Glutamatergic neuron (in vitro differentiated cells): ENCODE measurements around the gene SETMAR. TPM values are rescaled to one million over a fixed set of nuclear protein-coding genes. Genes with fewer than 3 reads are reported as not detected.
"Not testable (repeated sequence)": the region's sequence is repeated elsewhere in the genome, so short reads cannot be mapped to it uniquely, and the experiment has no call there.

ENCODE experiments used
- DNase-seq: peaks from one replicate; pipeline ENCODE4 v3.0.0; 2022
- H3K27ac Mint-ChIP-seq: one replicate; pipeline ENCODE4 v1.8.0; 2020; ENCODE audit warnings: mild to moderate bottlenecking, mixed read lengths, inconsistent platforms; ENCODE audit not compliant: unreplicated experiment
- H3K27me3 Mint-ChIP-seq: one replicate; pipeline ENCODE4 v1.8.0; 2020; ENCODE audit warnings: mild to moderate bottlenecking, moderate library complexity, mixed read lengths, inconsistent platforms; ENCODE audit not compliant: unreplicated experiment
- H3K36me3 Mint-ChIP-seq: one replicate; pipeline ENCODE4 v1.8.0; 2020; ENCODE audit warnings: mild to moderate bottlenecking, mixed read lengths, inconsistent platforms; ENCODE audit not compliant: unreplicated experiment
- H3K4me1 Mint-ChIP-seq: one replicate; pipeline ENCODE4 v1.8.0; 2020; ENCODE audit warnings: mild to moderate bottlenecking, low read depth, mixed read lengths, inconsistent platforms; ENCODE audit not compliant: unreplicated experiment
- H3K4me3 Mint-ChIP-seq: one replicate; pipeline ENCODE4 v1.8.0; 2020; ENCODE audit warnings: mild to moderate bottlenecking, mixed read lengths, inconsistent platforms; ENCODE audit not compliant: unreplicated experiment
- H3K9me3 Mint-ChIP-seq: one replicate; pipeline ENCODE4 v1.8.0; 2020; ENCODE audit warnings: mild to moderate bottlenecking, moderate library complexity, mixed read lengths, inconsistent platforms; ENCODE audit not compliant: unreplicated experiment
- total RNA-seq: library from RNA; stranded (reverse); fragmentation: NEBNext Ultra II Directional; extraction: Animal tissue kit (Norgen Biotek cat#: 25700); gene quantifications from one replicate; pipeline ENCODE4 v1.2.1, GENCODE V29; 2021; ENCODE audit not compliant: unreplicated experiment
- TF ChIP-seq, protein P1 (sequence below): fragments of 200-600 bp; sonication (generic); IDR thresholded peaks from one replicate; pipeline ENCODE4 v1.5.0; 2021; ENCODE audit not compliant: partially characterized antibody, unreplicated experiment

Gene SETMAR
- total RNA-seq, 1 donor from 2014 or later: 31.6 TPM

DNA sequence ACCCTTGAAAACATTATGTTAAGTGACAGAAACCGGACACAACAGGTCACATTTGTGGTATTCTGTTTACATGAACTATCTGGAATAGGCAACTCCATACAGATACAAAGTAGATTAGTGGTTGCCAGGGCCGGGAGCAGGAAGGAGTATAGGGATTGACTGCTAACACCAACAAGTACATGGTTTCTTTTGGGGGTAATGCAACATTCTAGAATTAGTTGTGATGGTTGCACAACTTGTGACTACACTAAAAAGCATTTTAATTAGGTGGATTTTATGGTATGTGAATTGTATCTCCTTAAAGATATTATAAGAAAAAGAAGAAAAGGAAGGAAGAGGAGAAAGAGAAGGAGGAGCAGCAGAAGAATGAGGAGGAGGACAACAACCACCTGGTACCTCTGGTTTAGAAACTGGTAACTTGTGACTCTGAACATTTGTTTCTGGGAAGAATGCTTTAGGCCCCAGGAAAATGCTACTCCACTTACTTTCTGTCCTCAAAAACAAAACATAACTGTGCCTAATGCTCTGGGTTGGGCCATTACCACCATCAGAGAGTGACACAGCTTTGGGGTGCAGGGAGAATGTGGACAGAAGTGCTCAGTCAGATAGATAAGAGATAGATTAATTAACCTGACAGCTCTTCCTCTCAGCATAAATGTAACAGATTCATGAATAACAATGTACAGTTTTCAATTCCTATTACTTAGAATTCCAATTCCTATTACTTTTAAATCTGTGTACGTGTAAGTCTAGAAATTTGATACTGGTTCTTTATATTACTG, 20.3 kb downstream of the SETMAR start:
- no peak for DNase-seq
- Mint-ChIP-seq H3K36me3 (peaks cover 10% of the 10 kb centered on the region), H3K27me3 (no peaks in the 10 kb centered on the region), H3K27ac (no peak overlapping the region), H3K9me3 (peaks cover 4% of the 10 kb centered on the region), H3K4me1 (no peaks in the 10 kb centered on the region), H3K4me3 (no peak overlapping the region)
- TF ChIP-seq, protein P1, sequence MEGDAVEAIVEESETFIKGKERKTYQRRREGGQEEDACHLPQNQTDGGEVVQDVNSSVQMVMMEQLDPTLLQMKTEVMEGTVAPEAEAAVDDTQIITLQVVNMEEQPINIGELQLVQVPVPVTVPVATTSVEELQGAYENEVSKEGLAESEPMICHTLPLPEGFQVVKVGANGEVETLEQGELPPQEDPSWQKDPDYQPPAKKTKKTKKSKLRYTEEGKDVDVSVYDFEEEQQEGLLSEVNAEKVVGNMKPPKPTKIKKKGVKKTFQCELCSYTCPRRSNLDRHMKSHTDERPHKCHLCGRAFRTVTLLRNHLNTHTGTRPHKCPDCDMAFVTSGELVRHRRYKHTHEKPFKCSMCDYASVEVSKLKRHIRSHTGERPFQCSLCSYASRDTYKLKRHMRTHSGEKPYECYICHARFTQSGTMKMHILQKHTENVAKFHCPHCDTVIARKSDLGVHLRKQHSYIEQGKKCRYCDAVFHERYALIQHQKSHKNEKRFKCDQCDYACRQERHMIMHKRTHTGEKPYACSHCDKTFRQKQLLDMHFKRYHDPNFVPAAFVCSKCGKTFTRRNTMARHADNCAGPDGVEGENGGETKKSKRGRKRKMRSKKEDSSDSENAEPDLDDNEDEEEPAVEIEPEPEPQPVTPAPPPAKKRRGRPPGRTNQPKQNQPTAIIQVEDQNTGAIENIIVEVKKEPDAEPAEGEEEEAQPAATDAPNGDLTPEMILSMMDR: no peak

DNA sequence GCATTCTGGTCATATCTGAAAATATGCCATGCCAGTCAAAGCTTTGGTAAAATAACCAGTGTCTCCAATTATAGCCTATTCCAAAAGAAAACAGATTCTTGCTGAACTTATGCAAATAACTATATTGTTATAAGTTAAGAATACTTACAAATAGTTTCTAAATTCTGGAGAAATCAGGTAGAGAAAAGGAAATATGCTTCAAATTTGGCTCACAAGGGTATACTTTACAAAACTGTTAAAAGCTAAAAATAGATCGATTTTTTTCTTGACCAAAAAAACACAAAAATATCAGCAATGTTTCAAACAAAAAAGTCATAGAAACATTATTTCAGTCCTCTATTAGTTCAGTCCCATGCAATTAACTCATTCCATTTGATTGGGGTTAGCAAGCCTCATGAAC, 23.7 kb downstream of the SETMAR start:
- Mint-ChIP-seq H3K27me3 (peaks cover 2% of the 10 kb centered on the region), H3K9me3 (peaks cover 4% of the 10 kb centered on the region), H3K4me3 (no peak overlapping the region), H3K27ac (no peak overlapping the region), H3K36me3 (peaks cover 28% of the 10 kb centered on the region), H3K4me1 (no peaks in the 10 kb centered on the region)
- TF ChIP-seq, protein P1: no peak
- DNase-seq: no peak

DNA sequence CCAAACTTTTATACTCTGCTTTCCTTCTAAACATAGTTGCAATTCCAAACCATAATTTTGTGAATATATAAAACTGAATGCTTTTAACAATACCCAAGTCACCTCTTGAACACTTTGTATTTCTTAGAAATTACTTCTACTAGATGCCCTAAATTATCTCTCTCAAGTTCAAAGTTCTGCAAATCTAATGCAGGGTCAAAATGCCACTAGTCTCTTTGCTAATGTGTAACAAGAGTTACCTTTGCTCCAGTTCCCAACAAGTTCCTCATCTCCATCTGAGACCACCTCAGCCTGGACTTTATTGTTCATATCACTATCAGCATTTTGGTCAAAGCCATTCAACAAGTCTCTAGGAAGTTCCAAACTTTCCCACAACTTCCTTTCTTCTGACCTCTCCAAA, 26.6 kb downstream of the SETMAR start:
- not testable (repeated sequence) for H3K9me3 Mint-ChIP-seq, H3K4me3 Mint-ChIP-seq, H3K27me3 Mint-ChIP-seq, H3K27ac Mint-ChIP-seq, DNase-seq, H3K4me1 Mint-ChIP-seq
- H3K36me3 Mint-ChIP-seq: peaks cover 28% of the 10 kb centered on the region

DNA sequence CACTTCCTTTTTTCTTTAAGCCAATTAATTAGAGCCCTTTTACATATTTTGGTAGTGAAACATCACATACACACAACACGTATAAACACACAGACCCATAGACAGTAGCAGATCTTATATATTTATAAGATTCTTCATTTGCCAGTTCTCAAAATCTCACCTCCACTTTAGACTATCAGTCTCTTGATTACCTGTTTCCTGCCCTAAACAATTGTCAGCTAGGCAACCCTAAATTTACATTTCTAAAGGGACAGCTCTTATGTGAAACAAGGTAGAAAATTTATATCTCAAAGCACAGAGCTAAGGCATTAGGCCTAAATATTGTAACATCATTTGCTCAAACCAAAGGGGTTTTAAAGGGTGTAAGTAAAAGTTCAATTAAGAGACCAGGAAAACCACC, 28.9 kb downstream of the SETMAR start:
- H3K36me3 Mint-ChIP-seq: peaks cover 22% of the 10 kb centered on the region
- H3K9me3 Mint-ChIP-seq: peaks cover 2% of the 10 kb centered on the region
- peaks cover 2% of the 10 kb centered on the region for H3K27me3 Mint-ChIP-seq
- TF ChIP-seq, protein P1: no peak
- no peak overlapping the region for H3K27ac Mint-ChIP-seq
- no peak for DNase-seq
- H3K4me1 Mint-ChIP-seq: no peaks in the 10 kb centered on the region
- H3K4me3 Mint-ChIP-seq: no peak overlapping the region

DNA sequence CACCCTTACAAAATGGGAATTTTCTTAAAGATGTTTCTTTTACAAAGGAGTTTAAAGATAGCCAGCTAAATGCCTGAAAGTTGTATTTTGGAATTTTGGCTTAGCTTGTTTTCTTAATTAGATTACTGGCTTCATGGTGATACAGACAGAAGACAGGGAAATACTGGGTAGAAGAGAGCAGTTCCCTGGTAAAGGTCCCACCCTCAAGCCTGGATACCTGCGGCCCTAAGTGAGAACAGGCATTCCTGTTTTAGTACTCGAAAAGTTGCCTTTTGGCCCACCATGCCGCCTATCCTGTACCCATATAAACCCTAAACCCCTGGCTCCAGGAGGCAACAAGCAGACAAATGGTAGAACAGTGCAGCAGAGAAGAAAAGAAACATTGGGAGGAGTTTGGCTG, 29.4 kb downstream of the SETMAR start:
- Mint-ChIP-seq H3K27me3 (peaks cover 2% of the 10 kb centered on the region), H3K27ac (no peak overlapping the region), H3K4me1 (no peaks in the 10 kb centered on the region), H3K4me3 (no peak overlapping the region), H3K9me3 (peaks cover 2% of the 10 kb centered on the region), H3K36me3 (peaks cover 20% of the 10 kb centered on the region)
- TF ChIP-seq, protein P1: no peak
- no peak for DNase-seq
